Activated T-helper 1 cell treated with anti-CD3 and anti-CD28 coated beads, Interleukin-12 subunit alpha, Interleukin-12 subunit beta, Interleukin-2, Interleukin-4 antibody, amounts not matched to agents 30 ng/mL and 10 ng/mL and 1 ng/mL, durations not matched to agents 14 hours and 24 hours and 36 hours (primary cell): ENCODE measurements around the gene PPP1R16B. TPM values are rescaled to one million over a fixed set of nuclear protein-coding genes. Genes with fewer than 3 reads are reported as not detected.
A peak's percentile ranks its signal among the peaks of the same experiment; 100 is the strongest.
"Not testable (repeated sequence)": the region's sequence is repeated elsewhere in the genome, so short reads cannot be mapped to it uniquely, and the experiment has no call there.

Experiments used
- DNase-seq: peaks from one replicate; pipeline ENCODE4 v3.0.0; 2021; ENCODE audit warnings: low spot score
- H3K27ac Mint-ChIP-seq: one replicate; pipeline ENCODE4 v1.8.0; 2021; ENCODE audit warnings: mild to moderate bottlenecking, mixed read lengths
- H3K27me3 Mint-ChIP-seq: one replicate; pipeline ENCODE4 v1.8.0; 2022; ENCODE audit warnings: mild to moderate bottlenecking, moderate library complexity, mixed read lengths; ENCODE audit not compliant: insufficient read depth
- H3K36me3 Mint-ChIP-seq: one replicate; pipeline ENCODE4 v1.8.0; 2021; ENCODE audit warnings: low read depth, mixed read lengths
- H3K4me1 Mint-ChIP-seq: one replicate; pipeline ENCODE4 v1.8.0; 2021; ENCODE audit warnings: low read depth, mixed read lengths
- H3K4me3 Mint-ChIP-seq: one replicate; pipeline ENCODE4 v1.8.0; 2021; ENCODE audit warnings: mild to moderate bottlenecking, moderate library complexity, mixed read lengths
- H3K9me3 Mint-ChIP-seq: one replicate; pipeline ENCODE4 v1.8.0; 2021; ENCODE audit warnings: mixed read lengths
- intact Hi-C: fragments of 100-400 bp; cut with micrococcal nuclease; formaldehyde crosslinking; loops from one replicate; pipeline ENCODE4 v1.15.1; 2024
- total RNA-seq: library from RNA; stranded (reverse); gene quantifications from 2 replicates; pipeline ENCODE4 v1.2.3, GENCODE V29; 2022

The PPP1R16B gene
- total RNA-seq, 1 donor from 2014 or later: 143 TPM

DNA sequence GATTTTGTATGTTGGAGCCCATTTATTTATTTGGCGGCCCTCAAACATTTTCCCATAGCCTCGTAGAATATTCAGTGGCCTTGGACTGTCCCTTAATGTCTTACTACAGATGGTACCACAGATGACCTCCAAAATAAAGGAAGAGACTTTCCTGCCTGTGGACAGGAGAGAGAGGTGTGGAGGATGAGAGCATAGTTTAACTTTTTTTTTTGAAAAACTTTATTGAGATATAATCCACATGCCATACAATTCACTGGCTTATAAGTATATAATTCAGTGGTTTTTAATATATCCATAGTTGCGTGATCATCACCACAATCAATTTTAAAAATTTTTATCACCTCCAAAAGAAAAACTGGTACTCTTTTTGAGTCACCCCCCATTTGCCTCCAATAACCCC lies 4.6 kb upstream of the PPP1R16B start:
- Mint-ChIP-seq H3K27me3 (no peaks in the 10 kb centered on the region), H3K27ac (no peak overlapping the region), H3K4me1 (peaks cover 56% of the 10 kb centered on the region), H3K9me3 (peaks cover 15% of the 10 kb centered on the region), H3K4me3 (no peak overlapping the region), H3K36me3 (peaks cover 11% of the 10 kb centered on the region)
- no peak for DNase-seq
- intact Hi-C loops: loop anchor here (10.0 kb wide), 1 partner anchor 224 kb away; no protein-coding TSS in a partner anchor

DNA sequence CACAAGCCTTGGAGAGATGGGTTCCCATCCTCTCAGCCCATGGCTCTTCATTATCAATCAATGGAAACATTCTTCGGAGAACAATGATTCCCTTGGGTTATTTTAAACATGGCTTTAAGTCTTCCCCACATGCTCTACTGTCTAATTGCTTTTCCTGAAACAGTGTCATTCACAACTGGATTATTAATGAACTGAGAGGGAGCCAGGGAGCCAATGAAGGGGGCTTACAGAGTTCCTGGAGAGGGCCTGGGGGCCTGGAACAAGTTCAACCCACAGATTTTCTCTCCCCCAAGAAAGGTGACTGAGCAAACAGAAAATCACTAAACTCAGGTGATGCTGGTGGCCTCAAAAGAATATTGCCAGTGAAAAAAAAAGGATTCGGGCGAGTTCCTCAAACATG lies 1.3 kb upstream of the PPP1R16B start:
- H3K36me3 Mint-ChIP-seq: peaks cover 26% of the 10 kb centered on the region
- H3K27ac Mint-ChIP-seq: peak overlapping the region; percentile 96
- H3K4me1 Mint-ChIP-seq: peaks cover 56% of the 10 kb centered on the region
- H3K9me3 Mint-ChIP-seq: peaks cover under 1% of the 10 kb centered on the region
- no peak for DNase-seq
- H3K27me3 Mint-ChIP-seq: no peaks in the 10 kb centered on the region
- intact Hi-C loops: loop anchor here (10.0 kb wide), 1 partner anchor 221 kb away; no protein-coding TSS in a partner anchor
- H3K4me3 Mint-ChIP-seq: peak overlapping the region; percentile 88

DNA sequence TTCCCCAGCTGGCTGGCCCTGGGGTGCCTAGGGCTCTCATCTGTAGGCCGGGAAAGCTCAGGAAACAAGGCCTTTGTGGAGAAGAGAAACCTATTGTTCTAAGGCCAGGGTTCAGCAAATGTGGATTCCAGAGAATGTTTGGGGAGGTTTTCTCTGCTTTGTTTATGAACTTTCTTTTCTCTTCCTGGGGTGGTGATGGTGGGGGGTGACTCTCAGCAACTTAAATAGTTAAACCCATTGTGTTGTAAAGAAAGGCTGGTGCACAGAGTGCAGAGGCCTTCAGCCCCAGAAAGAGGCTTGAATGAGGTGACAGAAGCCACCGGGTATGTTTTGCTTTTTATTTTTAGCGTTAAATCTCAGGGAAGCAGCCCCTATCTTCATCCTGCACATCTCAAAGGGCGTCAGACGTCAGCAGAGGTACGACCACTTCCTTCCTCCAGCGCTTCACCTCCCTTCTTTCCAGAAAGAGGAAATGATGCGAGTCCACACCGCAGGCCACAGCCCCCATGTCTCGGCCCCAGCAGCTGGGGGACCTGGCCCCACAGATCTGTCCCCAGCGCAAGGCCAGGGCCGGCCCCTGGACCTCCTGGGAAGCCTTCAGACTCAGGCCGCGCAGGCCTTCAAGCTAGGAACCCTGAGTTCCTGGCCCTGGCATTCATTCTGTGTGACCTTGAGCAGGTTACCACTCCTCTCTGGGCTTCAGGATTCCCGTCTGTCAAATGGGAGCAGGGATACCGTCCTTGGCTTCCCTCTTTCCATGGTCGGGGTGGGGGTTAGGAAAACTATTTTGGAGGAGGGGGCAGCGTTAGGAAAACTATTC lies 605 bp upstream of the PPP1R16B start:
- peak; percentile 77 for DNase-seq
- H3K4me3 Mint-ChIP-seq: peak overlapping the region; percentile 88
- intact Hi-C loops: loop anchor here (1.0 to 10.0 kb wide), 4 partner anchors 57 to 220 kb away; partner anchors contain the start of gene ACTR5
- peaks cover 29% of the 10 kb centered on the region for H3K36me3 Mint-ChIP-seq
- peaks cover 58% of the 10 kb centered on the region for H3K4me1 Mint-ChIP-seq
- H3K27me3 Mint-ChIP-seq: no peaks in the 10 kb centered on the region
- H3K27ac Mint-ChIP-seq: peak overlapping the region; percentile 96
- H3K9me3 Mint-ChIP-seq: no peaks in the 10 kb centered on the region

DNA sequence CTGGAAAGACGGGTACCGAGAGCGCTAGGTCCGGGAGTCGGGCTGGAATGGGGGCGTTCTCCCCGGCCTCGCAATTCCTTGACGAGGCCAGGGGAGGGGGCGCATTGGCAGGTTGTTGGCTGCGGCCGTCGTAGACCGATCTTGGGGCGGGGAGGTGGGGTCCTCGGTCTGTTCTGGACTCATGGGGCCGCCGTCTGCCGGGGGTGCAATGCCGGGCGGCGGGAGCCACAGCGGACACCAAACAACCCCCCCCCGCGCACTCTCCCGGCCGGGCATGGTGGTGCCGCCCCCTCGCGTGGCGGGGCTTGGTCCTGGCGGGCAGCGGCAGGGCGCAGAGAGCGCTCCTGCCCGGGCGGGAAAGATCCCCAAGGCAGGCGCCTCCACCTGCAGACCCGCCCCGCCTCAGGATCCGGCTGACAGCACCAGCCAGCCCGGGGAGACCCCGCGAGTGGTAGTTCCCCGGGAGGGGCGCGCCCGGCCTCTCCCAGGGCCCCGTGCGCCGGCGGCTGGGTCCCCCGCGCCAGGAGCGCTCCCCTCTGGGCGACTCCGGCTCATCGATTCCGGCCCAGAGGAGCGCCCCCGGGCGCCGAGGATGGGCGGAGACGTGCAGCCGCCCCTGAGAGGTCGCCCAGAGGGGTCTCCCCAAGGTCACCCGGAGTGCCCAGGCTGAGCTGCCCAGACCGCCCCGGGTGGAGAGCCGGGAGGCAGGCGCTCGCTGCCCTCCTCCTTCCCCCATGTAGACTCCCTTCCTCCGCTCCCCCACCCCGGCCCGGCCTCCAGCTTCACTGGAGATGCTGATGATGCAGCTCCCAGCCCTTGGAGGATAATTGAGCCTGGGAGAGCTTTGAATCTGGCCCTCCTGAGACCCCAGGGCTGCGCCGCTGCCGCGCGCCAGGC lies 709 bp downstream of the PPP1R16B start:
- Mint-ChIP-seq H3K4me1 (peaks cover 65% of the 10 kb centered on the region), H3K4me3 (peak overlapping the region; percentile 90), H3K27ac (peak overlapping the region; percentile 96), H3K9me3 (no peaks in the 10 kb centered on the region), H3K36me3 (peaks cover 41% of the 10 kb centered on the region), H3K27me3 (no peaks in the 10 kb centered on the region)
- intact Hi-C loops: loop anchor here (1.0 to 10.0 kb wide), 5 partner anchors 36 to 219 kb away; partner anchors contain the start of gene ACTR5
- peak; percentile 29 for DNase-seq

DNA sequence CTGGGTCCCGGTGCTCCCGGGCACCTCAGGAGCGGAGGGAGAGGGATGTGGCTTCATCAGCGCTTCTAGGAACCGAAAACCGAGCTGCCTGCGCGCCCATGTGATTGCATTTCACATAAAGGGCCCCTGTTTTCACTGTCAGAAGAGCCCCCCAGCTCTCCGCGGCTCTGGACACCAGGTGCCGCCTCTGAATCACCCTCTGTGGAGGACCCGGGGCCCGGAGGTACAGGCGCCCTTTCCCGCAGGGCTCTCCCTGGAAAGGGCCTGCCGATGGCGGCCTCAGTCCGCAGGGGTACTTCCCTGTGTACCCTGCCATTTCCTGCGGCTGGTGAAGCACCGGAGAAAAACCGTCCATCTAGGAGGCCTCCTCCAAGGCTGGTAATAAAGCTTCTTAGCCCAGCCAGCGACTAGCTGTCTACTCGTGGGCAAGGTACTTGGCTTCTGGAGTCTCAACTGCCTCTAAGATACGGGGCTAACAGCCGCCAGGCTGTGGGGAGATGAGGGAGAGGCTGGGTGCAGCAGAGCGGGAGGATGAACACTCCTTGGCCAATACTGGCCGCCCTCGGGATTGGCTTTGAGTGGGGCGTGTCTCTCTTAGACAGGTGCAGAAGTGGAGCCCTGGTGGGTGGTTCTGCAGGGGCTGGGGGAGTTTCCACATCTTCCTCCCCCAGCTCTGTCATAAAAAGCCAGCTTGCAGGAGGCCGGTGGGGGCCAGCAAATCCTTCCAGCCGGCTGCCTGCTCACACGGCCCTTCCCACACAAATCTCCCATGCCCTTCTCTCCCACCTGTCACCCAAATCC lies 1.6 kb downstream of the PPP1R16B start:
- Mint-ChIP-seq H3K36me3 (peaks cover 48% of the 10 kb centered on the region), H3K27me3 (no peaks in the 10 kb centered on the region), H3K9me3 (no peaks in the 10 kb centered on the region), H3K4me1 (peaks cover 73% of the 10 kb centered on the region), H3K27ac (peak overlapping the region; percentile 82), H3K4me3 (peak overlapping the region; percentile 90)
- intact Hi-C loops: loop anchor here (1.0 to 10.0 kb wide), 2 partner anchors 35 to 218 kb away; no protein-coding TSS in a partner anchor
- peak; percentile 12 for DNase-seq

DNA sequence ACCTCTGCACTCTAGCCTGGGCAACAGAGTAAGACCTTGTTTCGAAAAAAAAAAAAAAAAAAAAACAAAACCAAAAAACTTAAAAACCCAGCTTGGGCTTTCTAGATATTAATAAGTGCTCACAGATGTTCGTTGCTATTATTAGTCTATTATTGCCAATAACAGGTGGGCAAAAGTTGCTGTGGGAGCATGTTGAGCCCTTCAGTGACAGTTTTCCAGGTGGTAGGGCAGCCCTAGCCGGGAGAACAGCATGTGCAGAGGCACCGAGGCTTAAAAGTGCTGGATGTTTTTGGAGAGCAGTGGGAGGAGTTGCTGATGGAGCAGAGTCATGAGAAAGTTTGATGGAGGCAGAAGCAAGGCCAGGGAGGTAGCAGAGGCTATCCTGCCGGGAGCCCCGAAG lies 4.4 kb downstream of the PPP1R16B start:
- Mint-ChIP-seq H3K4me1 (peaks cover 74% of the 10 kb centered on the region), H3K36me3 (peaks cover 58% of the 10 kb centered on the region), H3K4me3 (peak overlapping the region; percentile 49), H3K9me3 (no peaks in the 10 kb centered on the region), H3K27ac (peak overlapping the region; percentile 21), H3K27me3 (no peaks in the 10 kb centered on the region)
- intact Hi-C loops: loop anchor here (2.0 to 10.0 kb wide), 2 partner anchors 13 to 215 kb away; no protein-coding TSS in a partner anchor
- no peak for DNase-seq

DNA sequence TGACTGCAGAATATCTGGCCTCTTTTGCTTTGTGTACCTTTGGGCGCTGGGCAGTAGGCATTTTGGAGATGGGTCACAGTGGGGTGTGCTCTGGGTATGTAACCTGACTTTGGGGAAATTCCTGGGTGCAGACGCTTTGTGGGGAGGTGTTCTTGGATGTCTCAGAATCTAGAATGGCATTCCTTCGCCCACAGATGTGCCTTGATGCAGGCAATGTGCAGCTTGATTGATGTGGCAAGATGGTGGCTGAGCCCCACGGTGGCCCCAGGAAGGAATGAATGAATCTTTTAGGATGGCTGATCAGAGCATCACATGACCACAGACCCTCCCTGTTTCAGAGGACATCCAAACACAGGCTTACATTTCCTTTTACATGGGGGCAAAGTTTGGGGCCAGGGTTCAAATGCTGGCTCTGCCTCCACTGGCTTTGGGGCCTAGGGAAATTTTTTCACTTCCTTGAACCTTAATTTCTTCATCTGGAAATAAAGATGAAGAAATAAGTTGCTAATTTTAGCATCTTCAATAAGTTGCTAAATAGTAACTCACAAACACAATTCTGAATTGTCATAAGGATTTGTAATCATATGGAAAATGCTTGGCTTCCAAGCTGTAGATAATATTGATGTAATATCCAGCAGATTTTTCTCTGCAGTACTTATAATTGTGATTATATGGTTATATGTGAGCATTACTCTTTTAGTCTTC lies 5.6 kb downstream of the PPP1R16B start:
- no peak for DNase-seq
- Mint-ChIP-seq H3K9me3 (no peaks in the 10 kb centered on the region), H3K36me3 (peaks cover 69% of the 10 kb centered on the region), H3K27ac (peak overlapping the region; percentile 71), H3K4me3 (peak overlapping the region; percentile 33), H3K27me3 (no peaks in the 10 kb centered on the region), H3K4me1 (peaks cover 83% of the 10 kb centered on the region)
- intact Hi-C loops: no loop called here

DNA sequence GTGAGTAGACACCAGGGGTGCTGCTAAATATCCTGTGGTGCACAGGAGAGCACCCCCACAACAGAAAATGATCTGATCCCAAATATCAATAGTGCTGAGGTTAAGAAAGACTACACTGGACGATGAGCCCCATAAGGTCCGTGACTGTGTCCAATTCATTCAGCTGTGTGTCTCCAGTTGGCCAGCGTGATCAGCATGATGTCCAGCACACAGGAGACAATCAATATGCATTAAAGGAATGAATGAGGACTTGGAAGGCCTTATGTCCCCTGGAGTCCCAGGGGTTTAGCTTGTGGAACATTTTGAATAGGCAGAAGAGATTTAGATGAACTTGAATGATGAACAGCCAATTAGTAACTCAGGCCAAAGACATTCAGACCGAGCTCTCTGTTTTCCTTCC lies 6.3 kb downstream of the PPP1R16B start:
- Mint-ChIP-seq H3K9me3 (no peaks in the 10 kb centered on the region), H3K27ac (peak overlapping the region; percentile 71), H3K27me3 (no peaks in the 10 kb centered on the region), H3K4me1 (peaks cover 90% of the 10 kb centered on the region), H3K36me3 (peaks cover 72% of the 10 kb centered on the region), H3K4me3 (peak overlapping the region; percentile 34)
- intact Hi-C loops: no loop called here
- DNase-seq: no peak

DNA sequence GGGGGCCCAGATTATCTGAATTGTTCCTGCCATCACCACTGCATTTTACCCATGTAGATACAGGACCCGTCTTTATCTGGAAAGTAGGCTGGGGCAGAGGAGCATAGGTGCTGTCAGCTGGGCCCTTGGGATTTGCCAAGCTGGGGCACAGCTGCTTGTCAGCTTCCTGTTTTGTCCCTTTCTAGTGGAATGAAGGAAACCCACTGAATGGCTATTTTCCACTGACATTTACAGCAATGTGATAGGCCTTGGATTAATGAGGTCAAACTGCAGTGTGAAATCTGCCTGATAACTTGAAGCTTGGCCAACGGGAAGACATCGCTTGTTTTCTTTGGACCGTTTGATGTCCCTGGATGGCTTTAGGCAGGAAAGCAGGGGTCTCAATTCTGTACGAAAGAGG lies 6.7 kb downstream of the PPP1R16B start:
- Mint-ChIP-seq H3K4me1 (peaks cover 94% of the 10 kb centered on the region), H3K9me3 (no peaks in the 10 kb centered on the region), H3K36me3 (peaks cover 71% of the 10 kb centered on the region), H3K27ac (peak overlapping the region; percentile 71), H3K27me3 (no peaks in the 10 kb centered on the region), H3K4me3 (peak overlapping the region; percentile 34)
- no peak for DNase-seq
- intact Hi-C loops: no loop called here

DNA sequence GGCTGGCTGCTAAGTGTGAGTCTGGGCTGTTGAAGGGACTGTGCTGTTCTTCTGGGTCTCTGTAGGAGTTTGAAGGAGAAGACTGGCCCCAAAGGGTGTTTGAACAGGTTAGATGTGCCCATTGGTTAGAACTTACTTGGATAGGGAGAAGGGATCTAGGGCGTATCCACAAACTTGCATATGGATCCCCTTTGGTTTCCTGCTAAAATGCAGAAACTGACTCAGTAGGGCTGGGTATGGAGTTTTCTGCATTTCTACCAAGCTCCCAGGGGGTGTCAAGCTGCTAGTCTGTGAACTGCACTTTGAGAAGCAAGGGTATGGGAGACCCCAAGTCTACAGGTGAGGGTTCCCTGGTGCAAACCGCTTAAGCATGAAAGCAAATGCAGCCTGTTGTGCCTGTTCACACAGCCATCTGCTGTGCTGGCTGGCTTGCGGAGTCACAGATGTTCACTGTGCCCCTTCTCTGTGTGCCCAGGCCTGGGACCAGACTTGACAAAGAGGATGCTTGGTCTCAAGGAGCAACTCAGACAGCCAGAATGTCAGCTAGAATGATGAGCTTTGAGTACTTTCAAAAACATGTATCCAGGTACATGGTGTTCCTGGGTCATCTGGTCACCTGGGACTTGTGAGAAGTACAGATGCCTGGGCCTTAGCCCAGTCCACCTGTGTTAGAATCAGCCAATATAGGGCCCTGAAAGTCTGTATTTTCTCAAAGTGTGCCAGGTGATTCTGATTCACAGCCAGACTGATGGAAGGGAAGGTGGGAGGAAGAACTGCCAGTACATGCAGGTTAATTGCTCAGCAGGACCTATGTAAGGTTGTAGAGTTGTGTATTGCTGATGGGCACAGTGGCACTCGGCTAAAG lies 7.4 kb downstream of the PPP1R16B start:
- Mint-ChIP-seq H3K9me3 (no peaks in the 10 kb centered on the region), H3K27ac (no peak overlapping the region), H3K36me3 (peaks cover 66% of the 10 kb centered on the region), H3K4me3 (no peak overlapping the region), H3K4me1 (peaks cover 91% of the 10 kb centered on the region), H3K27me3 (no peaks in the 10 kb centered on the region)
- intact Hi-C loops: no loop called here
- no peak for DNase-seq

DNA sequence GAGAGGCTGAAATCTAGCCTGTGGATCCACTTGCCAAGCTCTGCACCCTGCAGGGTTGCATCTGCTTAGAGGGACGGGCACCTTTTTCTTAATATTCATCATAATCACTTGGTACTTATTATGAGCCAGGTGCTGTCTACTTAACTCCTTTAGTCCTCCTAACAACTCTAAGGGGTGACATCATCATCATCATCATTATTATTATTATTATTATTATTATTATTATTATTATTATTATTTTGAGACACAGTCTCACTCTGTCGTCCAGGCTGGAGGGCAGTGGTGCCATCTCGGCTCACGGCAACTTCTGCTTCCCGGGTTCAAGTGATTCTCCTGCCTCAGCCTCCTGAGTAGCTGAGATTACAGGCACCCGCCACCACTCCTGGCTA lies 8.1 kb downstream of the PPP1R16B start:
- H3K27ac Mint-ChIP-seq, H3K4me3 Mint-ChIP-seq, intact Hi-C loops, H3K27me3 Mint-ChIP-seq, H3K9me3 Mint-ChIP-seq, DNase-seq: not testable (repeated sequence)
- Mint-ChIP-seq H3K36me3 (peaks cover 65% of the 10 kb centered on the region), H3K4me1 (peaks cover 91% of the 10 kb centered on the region)
